ENCODE measurements around the gene PLCD3.

PLCD3 gene

DNA sequence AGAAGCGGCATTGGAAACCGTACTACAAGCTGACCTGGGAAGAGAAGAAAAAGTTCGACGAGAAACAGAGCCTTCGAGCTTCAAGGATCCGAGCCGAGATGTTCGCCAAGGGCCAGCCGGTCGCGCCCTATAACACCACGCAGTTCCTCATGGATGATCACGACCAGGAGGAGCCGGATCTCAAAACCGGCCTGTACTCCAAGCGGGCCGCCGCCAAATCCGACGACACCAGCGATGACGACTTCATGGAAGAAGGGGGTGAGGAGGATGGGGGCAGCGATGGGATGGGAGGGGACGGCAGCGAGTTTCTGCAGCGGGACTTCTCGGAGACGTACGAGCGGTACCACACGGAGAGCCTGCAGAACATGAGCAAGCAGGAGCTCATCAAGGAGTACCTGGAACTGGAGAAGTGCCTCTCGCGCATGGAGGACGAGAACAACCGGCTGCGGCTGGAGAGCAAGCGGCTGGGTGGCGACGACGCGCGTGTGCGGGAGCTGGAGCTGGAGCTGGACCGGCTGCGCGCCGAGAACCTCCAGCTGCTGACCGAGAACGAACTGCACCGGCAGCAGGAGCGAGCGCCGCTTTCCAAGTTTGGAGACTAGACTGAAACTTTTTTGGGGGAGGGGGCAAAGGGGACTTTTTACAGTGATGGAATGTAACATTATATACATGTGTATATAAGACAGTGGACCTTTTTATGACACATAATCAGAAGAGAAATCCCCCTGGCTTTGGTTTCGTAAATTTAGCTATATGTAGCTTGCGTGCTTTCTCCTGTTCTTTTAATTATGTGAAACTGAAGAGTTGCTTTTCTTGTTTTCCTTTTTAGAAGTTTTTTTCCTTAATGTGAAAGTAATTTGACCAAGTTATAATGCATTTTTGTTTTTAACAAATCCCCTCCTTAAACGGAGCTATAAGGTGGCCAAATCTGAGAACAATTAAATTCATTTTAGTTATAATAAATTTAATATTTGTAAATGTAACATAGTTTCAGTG is 17.7 kb upstream of the PLCD3 start:
- DNase-seq (ENCODE audit: low read depth), result no peak

- peak; percentile 61 for DNase-seq (ENCODE audit: low read depth)
Measured at GRCh38 chr17:45149037-45149668, 16.8 kb upstream of the PLCD3 start.

- peak; percentile 99 for DNase-seq (ENCODE audit: low read depth)
Measured at GRCh38 chr17:45148183-45149036, 16.1 kb upstream of the PLCD3 start, which contains the start of gene HEXIM1. Gene HEXIM1 (plus strand): TSS chr17:45148475. CDS start chr17:45149191, 716 bp downstream.

- DNase-seq (ENCODE audit: low read depth), result peak; percentile 46
Measured at GRCh38 chr17:45147581-45148182, 15.4 kb upstream of the PLCD3 start.

DNA sequence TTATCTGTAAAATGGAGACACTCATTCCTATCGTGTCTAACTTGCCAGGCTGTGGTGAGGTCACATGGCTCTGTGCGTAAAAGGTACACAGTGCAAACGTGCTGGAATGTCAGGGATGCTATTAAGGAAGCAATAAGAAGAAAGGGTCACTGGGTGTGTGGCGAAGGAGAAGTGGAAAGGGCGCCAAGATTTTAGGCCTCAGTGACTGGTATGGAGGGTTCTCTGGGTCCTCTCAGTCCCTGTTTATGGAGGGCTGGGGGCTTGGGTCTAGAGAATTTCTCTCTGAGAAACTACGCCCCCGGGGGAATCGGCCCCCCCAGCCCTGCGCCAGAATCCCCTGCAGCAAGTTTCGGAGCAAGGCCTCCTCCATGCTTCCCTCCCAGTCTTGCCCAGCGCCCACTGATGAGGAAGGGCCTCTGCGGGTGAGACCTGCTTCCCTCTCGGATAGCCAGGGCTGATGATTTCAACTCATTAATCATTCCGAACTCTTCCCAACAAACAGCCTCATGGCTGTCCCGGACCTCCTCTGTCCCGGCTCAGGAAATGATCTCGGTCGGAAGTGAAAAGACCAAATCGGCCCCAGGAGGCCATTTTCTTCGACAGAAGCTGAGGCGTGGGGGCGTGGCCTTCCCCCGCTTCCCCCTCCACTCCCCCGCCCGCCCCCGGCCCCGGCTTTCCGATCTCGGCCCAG is 14.7 kb upstream of the PLCD3 start:
- DNase-seq (ENCODE audit: low read depth), result peak; percentile 44

DNA sequence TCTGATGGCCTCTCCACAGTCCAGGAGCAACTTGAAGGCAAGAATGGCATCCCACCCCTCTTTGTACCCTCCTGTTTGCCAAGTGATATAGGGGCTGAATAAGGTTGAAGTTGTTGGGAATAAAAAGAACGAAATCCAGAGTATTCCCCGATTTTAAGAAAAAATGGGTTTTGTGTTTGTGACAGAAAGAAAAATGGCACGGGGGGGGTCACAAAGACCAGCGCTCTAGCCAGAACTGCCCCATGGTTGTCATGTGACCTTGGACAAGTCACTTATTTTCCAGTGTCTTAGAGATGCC is 14.2 kb upstream of the PLCD3 start:
- DNase-seq (ENCODE audit: low read depth), result no peak

- DNase-seq (ENCODE audit: low read depth), result no peak
Measured at GRCh38 chr17:45146166-45146565, 13.9 kb upstream of the PLCD3 start.

DNA sequence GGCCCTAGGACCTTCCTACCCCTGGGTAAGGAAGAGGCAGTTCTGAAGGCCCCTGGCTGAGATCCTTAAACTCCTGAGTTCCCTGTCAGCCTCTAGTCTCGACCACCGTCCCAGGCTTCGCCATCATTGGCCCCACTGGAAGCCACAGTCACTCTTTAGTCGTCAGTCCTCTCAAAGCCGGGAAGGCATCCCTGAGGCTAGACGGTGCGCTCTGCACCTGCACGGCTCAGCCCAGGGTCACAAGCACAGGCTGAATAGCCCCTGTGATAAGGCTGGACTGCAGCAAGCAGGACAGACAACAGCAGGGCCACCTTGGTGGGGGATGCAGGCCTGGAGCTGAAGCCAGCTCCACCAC is 12.7 kb upstream of the PLCD3 start:
- DNase-seq (ENCODE audit: low read depth), result no peak

DNA sequence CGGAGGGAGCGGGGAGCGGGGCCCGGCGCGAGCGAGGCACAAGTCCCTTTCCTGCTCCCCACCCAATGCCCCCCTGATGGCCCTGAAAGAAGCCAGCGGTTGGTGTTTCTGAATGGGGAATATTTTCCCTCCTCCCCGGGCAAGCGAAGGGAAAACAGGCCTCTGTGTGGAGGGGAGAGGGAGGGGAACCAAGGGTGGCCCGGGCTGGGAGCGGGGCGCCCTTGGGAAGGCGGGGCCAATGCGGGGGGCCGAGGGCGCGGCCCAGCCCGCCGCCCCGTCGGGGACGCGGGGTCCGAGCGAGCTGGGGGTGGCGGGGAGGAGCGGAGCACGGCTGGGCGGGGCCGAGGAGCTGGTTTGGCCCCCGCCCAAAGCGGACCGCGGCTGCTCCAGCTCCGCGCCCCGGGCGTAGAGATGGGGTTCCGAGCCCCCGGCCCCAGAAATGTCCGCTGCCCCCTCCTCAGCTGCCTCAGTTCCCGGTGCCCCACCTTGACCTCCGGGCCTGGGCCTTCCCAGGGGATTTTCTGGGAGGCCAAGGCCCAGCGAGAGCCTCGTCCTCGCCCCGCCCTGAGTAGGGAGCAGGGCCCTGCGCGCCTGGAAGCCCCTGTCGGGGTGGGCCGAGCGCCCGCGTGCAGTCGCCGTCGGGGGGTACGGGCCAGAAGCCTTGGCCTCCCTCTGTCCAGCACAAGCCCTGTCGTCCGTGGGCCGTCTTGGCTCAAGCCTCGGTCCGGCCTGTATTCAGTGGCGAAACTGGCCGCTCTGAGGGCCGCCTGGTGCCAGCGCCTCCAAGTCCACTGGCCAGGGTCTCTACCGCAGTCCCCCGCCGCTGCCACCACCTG is 12.1 kb upstream of the PLCD3 start:
- DNase-seq (ENCODE audit: low read depth), result no peak

- no peak for DNase-seq (ENCODE audit: low read depth)
Measured at GRCh38 chr17:45143767-45144198, 11.5 kb upstream of the PLCD3 start.

- no peak for DNase-seq (ENCODE audit: low read depth)
Measured at GRCh38 chr17:45143094-45143670, 10.9 kb upstream of the PLCD3 start.

GRCh38 chr17:45139533-45139920 is 7.2 kb upstream of the PLCD3 start:
- DNase-seq (ENCODE audit: low read depth), result no peak

DNA sequence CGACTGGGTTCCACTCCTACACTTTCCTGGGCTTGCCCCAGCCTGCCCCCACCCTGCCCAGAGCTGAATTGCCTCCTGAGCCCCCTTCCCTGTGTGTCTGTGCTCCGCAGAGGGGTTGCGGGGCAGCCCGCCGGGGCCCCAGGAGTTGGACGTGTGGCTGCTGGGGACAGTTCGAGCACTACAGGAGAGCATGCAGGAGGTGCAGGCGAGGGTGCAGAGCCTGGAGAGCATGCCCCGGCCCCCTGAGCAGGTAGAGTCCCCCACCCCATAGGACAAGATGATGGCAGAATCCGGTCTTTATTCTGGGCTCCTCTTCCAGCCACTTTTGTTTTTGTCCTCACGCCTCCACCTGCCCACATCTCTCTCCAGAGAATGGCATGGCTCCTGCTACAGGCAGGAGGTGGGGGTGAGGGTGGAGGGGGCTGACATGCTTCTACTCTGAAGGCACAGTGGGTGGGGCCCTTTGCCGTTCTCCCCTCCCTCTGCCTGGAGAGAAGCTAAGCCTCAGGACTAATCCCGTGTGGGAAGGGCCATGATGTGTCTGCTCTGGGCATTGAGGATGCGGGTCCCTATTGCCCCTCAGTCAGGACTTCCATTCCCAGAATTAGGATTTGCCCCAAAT is 6.7 kb upstream of the PLCD3 start:
- DNase-seq (ENCODE audit: low read depth), result no peak

- no peak for DNase-seq (ENCODE audit: low read depth)
Measured at GRCh38 chr17:45137561-45138305, 5.4 kb upstream of the PLCD3 start.

GRCh38 chr17:45136846-45137560 is 4.7 kb upstream of the PLCD3 start:
- DNase-seq (ENCODE audit: low read depth), result no peak

- DNase-seq (ENCODE audit: low read depth), result no peak
Measured at GRCh38 chr17:45135978-45136791, 3.9 kb upstream of the PLCD3 start.

DNA sequence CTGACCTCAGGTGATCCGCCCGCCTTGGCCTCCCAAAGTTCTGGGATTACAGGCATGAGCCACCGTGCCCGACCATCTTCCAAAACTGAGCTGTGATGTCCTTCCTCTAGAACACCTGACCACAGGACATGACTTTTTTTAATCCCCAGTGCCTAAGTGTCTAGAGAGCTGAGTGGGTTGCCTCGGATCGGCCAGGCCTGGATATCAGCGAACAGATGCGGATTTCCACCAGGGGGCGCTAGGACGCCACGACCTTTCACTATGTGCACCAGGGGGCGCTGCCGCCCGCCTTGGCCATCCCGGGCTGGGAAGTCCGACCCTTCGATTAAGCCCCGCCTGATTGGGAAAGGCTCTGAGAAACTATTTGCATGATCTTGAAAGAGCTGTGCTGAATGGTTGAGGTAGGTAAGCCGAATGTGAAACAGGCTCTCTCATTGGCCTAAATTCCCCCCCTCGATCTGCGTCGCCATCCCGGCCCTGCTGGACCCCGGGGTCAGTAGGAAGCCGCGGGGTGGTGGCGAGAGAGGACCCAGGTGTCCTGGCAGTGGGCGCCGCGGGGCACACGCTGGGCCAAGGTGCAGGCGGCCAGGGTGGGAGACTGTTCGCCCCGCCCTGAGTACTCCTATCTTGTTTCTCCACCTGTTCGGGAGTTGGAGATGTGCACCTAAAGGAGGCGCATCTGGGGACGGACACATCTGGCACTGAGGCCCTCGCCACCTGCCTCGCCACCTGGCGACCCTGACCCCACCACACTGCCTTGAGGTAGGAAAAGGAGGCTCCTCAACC is 3.1 kb upstream of the PLCD3 start, which contains the start of gene ACBD4:
Gene ACBD4, plus strand, starts transcription at position 496 of the 786 bp plus-strand sequence. CDS start 458 bp downstream, outside the sequence.
- peak; percentile 97 for DNase-seq (ENCODE audit: low read depth)

Data from stimulated activated CD8-positive, alpha-beta memory T cell treated with anti-CD3 and anti-CD28 coated beads, Interleukin-12 subunit alpha, Interleukin-12 subunit beta, amount 100 ng/mL, for 1 hour (primary cell).